HL-60 (cell line): ENCODE results near the gene RDX.

ENCODE experiments used
- DNase-seq, 2 experiments: peaks; one replicate each; pipeline ENCODE4 v3.0.0-alpha.2; 2010 to 2020; ENCODE audit warnings: low read depth in 1 of 2, low spot score in 1 of 2
- H3K27ac ChIP-seq: fragments of 250-450 bp; sonication (Bioruptor Pico); replicated peaks from 2 replicates; pipeline ENCODE4 v1.5.1; 2020; ENCODE audit warnings: mild to moderate bottlenecking, moderate library complexity
- H3K27me3 ChIP-seq: fragments of 250-450 bp; sonication (Bioruptor Pico); 2 replicates; pipeline ENCODE4 v1.5.1; 2021; ENCODE audit warnings: mild to moderate bottlenecking, moderate library complexity; ENCODE audit not compliant: insufficient read depth, poor library complexity, severe bottlenecking
- H3K4me3 ChIP-seq: replicated peaks from 2 replicates; pipeline ENCODE4 v1.5.1; 2011; ENCODE audit warnings: mild to moderate bottlenecking, control low read depth, low read length; ENCODE audit not compliant: insufficient read depth
- CTCF ChIP-seq: IDR thresholded peaks from one replicate; pipeline ENCODE4 v1.5.1; 2011; ENCODE audit warnings: low read length, control low read depth, inconsistent platforms; ENCODE audit not compliant: insufficient read depth
- GABPA ChIP-seq: IDR thresholded peaks from 2 replicates; pipeline ENCODE4 v1.6.1; 2012; ENCODE audit warnings: low read depth
- POLR2AphosphoS5 ChIP-seq: IDR thresholded peaks from 2 replicates; pipeline ENCODE4 v1.6.1; 2012; ENCODE audit warnings: low read depth
- REST ChIP-seq: IDR thresholded peaks from 2 replicates; pipeline ENCODE4 v1.6.1; 2012; ENCODE audit warnings: low read depth; ENCODE audit not compliant: insufficient replicate concordance
- SPI1 ChIP-seq: IDR thresholded peaks from 2 replicates; pipeline ENCODE4 v1.6.1; 2012; ENCODE audit warnings: low read depth, mild to moderate bottlenecking, borderline replicate concordance

RDX gene

GRCh38 chr11:110301577-110301976 lies 5.2 kb upstream of the RDX start:
- no peak overlapping the region for H3K27ac ChIP-seq
- H3K27me3 ChIP-seq: no peaks in the 10 kb centered on the region
- no peak for DNase-seq
- H3K4me3 ChIP-seq: no peak overlapping the region
- no peak for TF ChIP-seq SPI1
- no peak for TF ChIP-seq CTCF
- no peak for TF ChIP-seq GABPA

- TF ChIP-seq SPI1 (no peak), POLR2AphosphoS5 (no peak), CTCF (no peak)
- no peaks in the 10 kb centered on the region for H3K27me3 ChIP-seq
- no peak for DNase-seq
Measured at GRCh38 chr11:110301032-110301431, 4.6 kb upstream of the RDX start.

GRCh38 chr11:110299006-110299785 lies 2.8 kb upstream of the RDX start:
- Histone ChIP-seq H3K4me3 (no peak overlapping the region), H3K27me3 (no peaks in the 10 kb centered on the region), H3K27ac (no peak overlapping the region)
- TF ChIP-seq GABPA (no peak), SPI1 (no peak), CTCF (no peak), POLR2AphosphoS5 (no peak), REST (no peak)
- DNase-seq: no peak

More at GRCh38 chr11:110301032-110301431, 4.6 kb upstream of the RDX start:
- Histone ChIP-seq H3K4me3 (no peak overlapping the region), H3K27ac (no peak overlapping the region)

GRCh38 chr11:110298301-110298765 lies 1.9 kb upstream of the RDX start:
- TF ChIP-seq SPI1 (no peak), REST (no peak), CTCF (no peak), GABPA (no peak), POLR2AphosphoS5 (no peak)
- H3K27ac ChIP-seq: no peak overlapping the region
- no peaks in the 10 kb centered on the region for H3K27me3 ChIP-seq
- no peak for DNase-seq
- no peak overlapping the region for H3K4me3 ChIP-seq
